HepG2 (cell line): Measurements from ENCODE around the gene SYNJ2. TPM values are rescaled to one million over a fixed set of nuclear protein-coding genes. Genes with fewer than 3 reads are reported as not detected.
A peak's percentile ranks its signal among the peaks of the same experiment; 100 is the strongest.

Source experiments
- ATRX ChIP-seq: sonication (generic); formaldehyde crosslinking; IDR thresholded peaks from 2 replicates; pipeline ENCODE4 v1.4.0; 2020; ENCODE audit warnings: missing genetic modification reagents, borderline replicate concordance
- BHLHE40 ChIP-seq: IDR thresholded peaks from 2 replicates; pipeline ENCODE4 v1.6.1; 2011; ENCODE audit warnings: low read length, improper control_type of control experiment
- PAF1 ChIP-seq: IDR thresholded peaks from 2 replicates; pipeline ENCODE4 v1.6.1; 2016; ENCODE audit warnings: missing genetic modification reagents, missing compliant biosample characterization
- RBFOX2 ChIP-seq: fragments of 200-400 bp; formaldehyde crosslinking; IDR thresholded peaks from 2 replicates; pipeline ENCODE4 v1.6.1; 2017; ENCODE audit warnings: low read depth, mild to moderate bottlenecking, low read length
- SCMH1 ChIP-seq: sonication (generic); formaldehyde crosslinking; IDR thresholded peaks from 2 replicates; pipeline ENCODE4 v1.9.0; 2021; ENCODE audit warnings: missing genetic modification reagents, mild to moderate bottlenecking, borderline replicate concordance
- SOX13 ChIP-seq, 3 experiments: fragments of 450-650 bp in 1 of 3; sonication (generic) in 1 of 3; formaldehyde crosslinking in 1 of 3; IDR thresholded peaks in 2 of 3; conservative IDR thresholded peaks in 1 of 3; 2 replicates each; pipeline versions ENCODE4 v1.5.0 to v1.6.1; 2016 to 2020; ENCODE audit warnings: antibody characterized with exemption in 1 of 3, mild to moderate bottlenecking in 1 of 3, missing compliant biosample characterization in 1 of 3, missing genetic modification reagents in 1 of 3, moderate library complexity in 1 of 3
- polyA plus RNA-seq, 8 experiments: library from polyadenylated mRNA; depleted of rRNA in 3 of 8; stranded (reverse) in 7 of 8; unstranded in 1 of 8; fragments of >200 nt; fragmentation: Illumina TruSeq in 4 of 8; extraction: Trizol in 4 of 8; gene quantifications; 2 replicates each; pipeline versions ENCODE4 v1.2.1 to v1.2.3, GENCODE V29; 2011 to 2016; ENCODE audit warnings: low read depth in 4 of 8, missing spikeins in 1 of 8, mixed read lengths in 1 of 8; ENCODE audit not compliant: insufficient read depth in 1 of 8
- total RNA-seq, 5 experiments: library from RNA; depleted of rRNA; stranded (reverse); fragments of >200 nt; fragmentation: Illumina TruSeq; extraction: Trizol; gene quantifications; 2 replicates each; pipeline ENCODE4 v1.2.3, GENCODE V29; 2016; ENCODE audit warnings: low read depth in 1 of 5
- TF ChIP-seq, protein P1 (sequence below): sonication (generic); formaldehyde crosslinking; IDR thresholded peaks from 2 replicates; pipeline ENCODE4 v1.4.0; 2020; ENCODE audit warnings: missing genetic modification reagents, mild to moderate bottlenecking, borderline replicate concordance
- TF ChIP-seq, protein P2 (sequence below): sonication (generic); formaldehyde crosslinking; IDR thresholded peaks from 2 replicates; pipeline ENCODE4 v1.4.0; 2020; ENCODE audit warnings: missing genetic modification reagents
- TF ChIP-seq, protein P3 (sequence below): sonication (generic); formaldehyde crosslinking; IDR thresholded peaks from 2 replicates; pipeline ENCODE4 v1.5.0; 2020; ENCODE audit warnings: mild to moderate bottlenecking, missing genetic modification reagents, borderline replicate concordance
- TF ChIP-seq, protein P4 (sequence below): sonication (generic); formaldehyde crosslinking; IDR thresholded peaks from 2 replicates; pipeline ENCODE4 v1.5.0; 2020; ENCODE audit warnings: missing genetic modification reagents
- TF ChIP-seq, protein P5 (sequence below): sonication (generic); formaldehyde crosslinking; IDR thresholded peaks from 2 replicates; pipeline ENCODE4 v1.5.1; 2020; ENCODE audit warnings: missing genetic modification reagents, mild to moderate bottlenecking, borderline replicate concordance

The SYNJ2 gene
- total and polyA plus RNA-seq, 2 of the 13 experiments (the other 11 are each of a cell fraction or from before 2014, with no cell fraction given) = 39.1 to 57.6 TPM

DNA sequence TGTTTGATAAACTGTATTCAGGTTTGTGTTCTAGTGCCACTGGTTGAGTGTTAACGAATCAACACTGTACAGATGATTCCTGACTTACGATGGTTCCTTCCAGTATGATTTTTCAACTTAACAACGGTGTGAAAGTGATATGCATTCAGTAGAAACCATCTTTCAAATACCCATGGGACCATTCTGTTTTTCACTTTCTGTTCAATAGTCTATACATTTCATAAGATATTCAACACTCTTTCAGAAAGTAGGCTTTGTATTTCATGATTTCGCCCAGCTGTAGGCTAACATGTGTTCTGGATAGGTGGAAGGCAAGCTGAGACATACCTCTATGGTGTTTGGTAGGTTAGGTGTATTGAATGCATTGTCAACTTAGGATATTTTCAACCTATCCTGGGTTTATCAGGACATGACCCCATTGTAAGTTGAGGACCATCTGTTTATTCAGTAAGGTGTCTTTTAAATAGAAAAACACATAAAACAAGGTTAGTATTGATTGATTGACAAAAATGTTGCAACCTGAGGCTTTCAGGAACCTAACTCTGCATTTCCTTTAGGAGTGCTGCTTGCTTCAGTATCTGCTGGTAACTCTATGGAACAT is 32.3 kb downstream of the SYNJ2 start (continued):
- TF ChIP-seq, protein P1, sequence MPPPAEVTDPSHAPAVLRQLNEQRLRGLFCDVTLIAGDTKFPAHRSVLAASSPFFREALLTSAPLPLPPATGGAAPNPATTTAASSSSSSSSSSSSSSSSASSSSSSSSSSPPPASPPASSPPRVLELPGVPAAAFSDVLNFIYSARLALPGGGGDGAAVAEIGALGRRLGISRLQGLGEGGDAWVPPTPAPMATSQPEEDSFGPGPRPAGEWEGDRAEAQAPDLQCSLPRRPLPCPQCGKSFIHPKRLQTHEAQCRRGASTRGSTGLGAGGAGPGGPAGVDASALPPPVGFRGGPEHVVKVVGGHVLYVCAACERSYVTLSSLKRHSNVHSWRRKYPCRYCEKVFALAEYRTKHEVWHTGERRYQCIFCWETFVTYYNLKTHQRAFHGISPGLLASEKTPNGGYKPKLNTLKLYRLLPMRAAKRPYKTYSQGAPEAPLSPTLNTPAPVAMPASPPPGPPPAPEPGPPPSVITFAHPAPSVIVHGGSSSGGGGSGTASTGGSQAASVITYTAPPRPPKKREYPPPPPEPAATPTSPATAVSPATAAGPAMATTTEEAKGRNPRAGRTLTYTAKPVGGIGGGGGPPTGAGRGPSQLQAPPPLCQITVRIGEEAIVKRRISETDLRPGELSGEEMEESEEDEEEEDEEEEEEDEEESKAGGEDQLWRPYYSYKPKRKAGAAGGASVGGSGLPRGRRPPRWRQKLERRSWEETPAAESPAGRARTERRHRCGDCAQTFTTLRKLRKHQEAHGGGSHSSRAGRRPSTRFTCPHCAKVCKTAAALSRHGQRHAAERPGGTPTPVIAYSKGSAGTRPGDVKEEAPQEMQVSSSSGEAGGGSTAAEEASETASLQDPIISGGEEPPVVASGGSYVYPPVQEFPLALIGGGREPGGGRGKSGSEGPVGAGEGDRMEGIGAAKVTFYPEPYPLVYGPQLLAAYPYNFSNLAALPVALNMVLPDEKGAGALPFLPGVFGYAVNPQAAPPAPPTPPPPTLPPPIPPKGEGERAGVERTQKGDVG (CRISPR knock-in tag) = no peak
- TF ChIP-seq BHLHE40 (no peak), PAF1 (CRISPR knock-in tag) (0 out of 2 replicates have a peak, but pooled peaks have one; percentile 22), RBFOX2 (no peak), ATRX (no peak), SOX13 (IDR thresholded peaks at IDR 0.05) (peak; percentile 14; the same call in 1 of the 2 replicates), SOX13 (CRISPR knock-in tag; conservative IDR thresholded peaks at IDR 0.05 in 1 of 2, IDR thresholded peaks at IDR 0.05 in 1 of 2) (peak in 1 of 2 experiments; percentile 77; a peak in 2 of 4 replicates), SCMH1 (CRISPR knock-in tag) (no peak)
- TF ChIP-seq, protein P2, sequence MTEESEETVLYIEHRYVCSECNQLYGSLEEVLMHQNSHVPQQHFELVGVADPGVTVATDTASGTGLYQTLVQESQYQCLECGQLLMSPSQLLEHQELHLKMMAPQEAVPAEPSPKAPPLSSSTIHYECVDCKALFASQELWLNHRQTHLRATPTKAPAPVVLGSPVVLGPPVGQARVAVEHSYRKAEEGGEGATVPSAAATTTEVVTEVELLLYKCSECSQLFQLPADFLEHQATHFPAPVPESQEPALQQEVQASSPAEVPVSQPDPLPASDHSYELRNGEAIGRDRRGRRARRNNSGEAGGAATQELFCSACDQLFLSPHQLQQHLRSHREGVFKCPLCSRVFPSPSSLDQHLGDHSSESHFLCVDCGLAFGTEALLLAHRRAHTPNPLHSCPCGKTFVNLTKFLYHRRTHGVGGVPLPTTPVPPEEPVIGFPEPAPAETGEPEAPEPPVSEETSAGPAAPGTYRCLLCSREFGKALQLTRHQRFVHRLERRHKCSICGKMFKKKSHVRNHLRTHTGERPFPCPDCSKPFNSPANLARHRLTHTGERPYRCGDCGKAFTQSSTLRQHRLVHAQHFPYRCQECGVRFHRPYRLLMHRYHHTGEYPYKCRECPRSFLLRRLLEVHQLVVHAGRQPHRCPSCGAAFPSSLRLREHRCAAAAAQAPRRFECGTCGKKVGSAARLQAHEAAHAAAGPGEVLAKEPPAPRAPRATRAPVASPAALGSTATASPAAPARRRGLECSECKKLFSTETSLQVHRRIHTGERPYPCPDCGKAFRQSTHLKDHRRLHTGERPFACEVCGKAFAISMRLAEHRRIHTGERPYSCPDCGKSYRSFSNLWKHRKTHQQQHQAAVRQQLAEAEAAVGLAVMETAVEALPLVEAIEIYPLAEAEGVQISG (CRISPR knock-in tag) = no peak
- TF ChIP-seq, protein P3, sequence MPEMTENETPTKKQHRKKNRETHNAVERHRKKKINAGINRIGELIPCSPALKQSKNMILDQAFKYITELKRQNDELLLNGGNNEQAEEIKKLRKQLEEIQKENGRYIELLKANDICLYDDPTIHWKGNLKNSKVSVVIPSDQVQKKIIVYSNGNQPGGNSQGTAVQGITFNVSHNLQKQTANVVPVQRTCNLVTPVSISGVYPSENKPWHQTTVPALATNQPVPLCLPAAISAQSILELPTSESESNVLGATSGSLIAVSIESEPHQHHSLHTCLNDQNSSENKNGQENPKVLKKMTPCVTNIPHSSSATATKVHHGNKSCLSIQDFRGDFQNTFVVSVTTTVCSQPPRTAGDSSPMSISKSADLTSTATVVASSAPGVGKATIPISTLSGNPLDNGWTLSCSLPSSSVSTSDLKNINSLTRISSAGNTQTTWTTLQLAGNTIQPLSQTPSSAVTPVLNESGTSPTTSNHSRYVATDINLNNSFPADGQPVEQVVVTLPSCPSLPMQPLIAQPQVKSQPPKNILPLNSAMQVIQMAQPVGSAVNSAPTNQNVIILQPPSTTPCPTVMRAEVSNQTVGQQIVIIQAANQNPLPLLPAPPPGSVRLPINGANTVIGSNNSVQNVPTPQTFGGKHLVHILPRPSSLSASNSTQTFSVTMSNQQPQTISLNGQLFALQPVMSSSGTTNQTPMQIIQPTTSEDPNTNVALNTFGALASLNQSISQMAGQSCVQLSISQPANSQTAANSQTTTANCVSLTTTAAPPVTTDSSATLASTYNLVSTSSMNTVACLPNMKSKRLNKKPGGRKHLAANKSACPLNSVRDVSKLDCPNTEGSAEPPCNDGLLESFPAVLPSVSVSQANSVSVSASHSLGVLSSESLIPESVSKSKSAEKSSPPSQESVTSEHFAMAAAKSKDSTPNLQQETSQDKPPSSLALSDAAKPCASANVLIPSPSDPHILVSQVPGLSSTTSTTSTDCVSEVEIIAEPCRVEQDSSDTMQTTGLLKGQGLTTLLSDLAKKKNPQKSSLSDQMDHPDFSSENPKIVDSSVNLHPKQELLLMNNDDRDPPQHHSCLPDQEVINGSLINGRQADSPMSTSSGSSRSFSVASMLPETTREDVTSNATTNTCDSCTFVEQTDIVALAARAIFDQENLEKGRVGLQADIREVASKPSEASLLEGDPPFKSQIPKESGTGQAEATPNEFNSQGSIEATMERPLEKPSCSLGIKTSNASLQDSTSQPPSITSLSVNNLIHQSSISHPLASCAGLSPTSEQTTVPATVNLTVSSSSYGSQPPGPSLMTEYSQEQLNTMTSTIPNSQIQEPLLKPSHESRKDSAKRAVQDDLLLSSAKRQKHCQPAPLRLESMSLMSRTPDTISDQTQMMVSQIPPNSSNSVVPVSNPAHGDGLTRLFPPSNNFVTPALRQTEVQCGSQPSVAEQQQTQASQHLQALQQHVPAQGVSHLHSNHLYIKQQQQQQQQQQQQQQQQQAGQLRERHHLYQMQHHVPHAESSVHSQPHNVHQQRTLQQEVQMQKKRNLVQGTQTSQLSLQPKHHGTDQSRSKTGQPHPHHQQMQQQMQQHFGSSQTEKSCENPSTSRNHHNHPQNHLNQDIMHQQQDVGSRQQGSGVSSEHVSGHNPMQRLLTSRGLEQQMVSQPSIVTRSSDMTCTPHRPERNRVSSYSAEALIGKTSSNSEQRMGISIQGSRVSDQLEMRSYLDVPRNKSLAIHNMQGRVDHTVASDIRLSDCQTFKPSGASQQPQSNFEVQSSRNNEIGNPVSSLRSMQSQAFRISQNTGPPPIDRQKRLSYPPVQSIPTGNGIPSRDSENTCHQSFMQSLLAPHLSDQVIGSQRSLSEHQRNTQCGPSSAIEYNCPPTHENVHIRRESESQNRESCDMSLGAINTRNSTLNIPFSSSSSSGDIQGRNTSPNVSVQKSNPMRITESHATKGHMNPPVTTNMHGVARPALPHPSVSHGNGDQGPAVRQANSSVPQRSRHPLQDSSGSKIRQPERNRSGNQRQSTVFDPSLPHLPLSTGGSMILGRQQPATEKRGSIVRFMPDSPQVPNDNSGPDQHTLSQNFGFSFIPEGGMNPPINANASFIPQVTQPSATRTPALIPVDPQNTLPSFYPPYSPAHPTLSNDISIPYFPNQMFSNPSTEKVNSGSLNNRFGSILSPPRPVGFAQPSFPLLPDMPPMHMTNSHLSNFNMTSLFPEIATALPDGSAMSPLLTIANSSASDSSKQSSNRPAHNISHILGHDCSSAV = no peak
- TF ChIP-seq, protein P4, sequence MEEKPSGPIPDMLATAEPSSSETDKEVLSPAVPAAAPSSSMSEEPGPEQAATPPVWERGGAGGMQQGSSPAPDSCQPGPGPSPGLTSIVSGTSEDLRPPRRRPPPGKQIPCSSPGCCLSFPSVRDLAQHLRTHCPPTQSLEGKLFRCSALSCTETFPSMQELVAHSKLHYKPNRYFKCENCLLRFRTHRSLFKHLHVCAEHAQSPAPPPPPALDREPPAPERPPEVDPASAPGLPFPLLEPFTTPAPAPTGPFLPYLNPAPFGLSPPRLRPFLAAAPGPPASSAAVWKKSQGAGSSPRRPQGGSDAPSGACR (CRISPR knock-in tag) = no peak
- TF ChIP-seq, protein P5, sequence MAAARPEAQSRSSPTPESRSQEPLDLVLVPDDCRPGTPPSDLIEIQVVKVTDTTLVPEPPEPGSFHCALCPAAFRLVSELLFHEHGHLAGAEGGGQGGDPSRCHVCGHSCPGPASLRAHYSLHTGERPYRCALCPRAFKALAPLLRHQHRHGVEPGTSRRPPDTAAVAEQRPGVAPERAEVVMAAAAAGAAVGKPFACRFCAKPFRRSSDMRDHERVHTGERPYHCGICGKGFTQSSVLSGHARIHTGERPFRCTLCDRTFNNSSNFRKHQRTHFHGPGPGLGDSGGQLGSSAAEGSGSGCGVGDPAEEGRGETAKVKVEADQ (CRISPR knock-in tag) = no peak
